Gastrocnemius medialis (tissue), 4 donors: Measurements from ENCODE around the gene DCAF11. TPM values are rescaled to one million over a fixed set of nuclear protein-coding genes. Genes with fewer than 3 reads are reported as not detected.

Experiments used
- ATAC-seq, 2 donors: fragments of 150-250 bp; one replicate each; pipeline ENCODE4 v1.9.1; 2016
- DNase-seq, 2 donors: peaks; one replicate each; pipeline ENCODE4 v3.0.0-alpha.2; 2019
- H3K27ac ChIP-seq, 4 donors: fragments of 200-600 bp; sonication (generic); 1 replicate in 1 of 4; 2 replicates in 3 of 4; pipeline ENCODE4 v1.5.1; 2016 to 2018; ENCODE audit warnings: mild to moderate bottlenecking in 2 of 4, moderate library complexity in 1 of 4
- H3K27me3 ChIP-seq, 3 donors: fragments of 200-600 bp; sonication (generic) in 2 of 3; 1 replicate in 1 of 3; 2 replicates in 2 of 3; pipeline versions ENCODE4 v1.5.1 to v1.6.0; 2016 to 2019; ENCODE audit warnings: mild to moderate bottlenecking in 1 of 3, moderate library complexity in 1 of 3
- H3K36me3 ChIP-seq, 2 donors: fragments of 200-600 bp; sonication (generic) in 1 of 2; one replicate each; pipeline ENCODE4 v1.5.1; 2017 to 2018
- H3K4me1 ChIP-seq, 2 donors: fragments of 200-600 bp; sonication (generic) in 1 of 2; one replicate each; pipeline ENCODE4 v1.5.1; 2016 to 2017; ENCODE audit warnings: mild to moderate bottlenecking in 2 of 2
- H3K4me3 ChIP-seq, 4 donors: fragments of 200-600 bp; sonication (generic) in 3 of 4; 1 replicate in 1 of 4; 2 replicates in 3 of 4; pipeline ENCODE4 v1.5.1; 2016 to 2019; ENCODE audit warnings: mild to moderate bottlenecking in 2 of 4
- H3K9me3 ChIP-seq, 3 donors: fragments of 200-600 bp; sonication (generic) in 2 of 3; 1 replicate in 1 of 3; 2 replicates in 2 of 3; pipeline ENCODE4 v1.5.1; 2016 to 2019
- CTCF ChIP-seq, 5 experiments: fragments of 450-650 bp in 3 of 5; fragments of 200-600 bp in 2 of 5; sonication (generic) in 2 of 5; IDR thresholded peaks in 4 of 5; conservative IDR thresholded peaks in 1 of 5; 1 replicate in 4 of 5; 2 replicates in 1 of 5; pipeline ENCODE4 v1.5.1; 2016 to 2019; ENCODE audit warnings: antibody characterized with exemption in 5 of 5, mild to moderate bottlenecking in 3 of 5, moderate library complexity in 3 of 5
- POLR2A ChIP-seq, 2 donors: fragments of 450-650 bp; IDR thresholded peaks; one replicate each; pipeline ENCODE4 v1.6.1; 2017; ENCODE audit warnings: antibody characterized with exemption in 2 of 2, mild to moderate bottlenecking in 2 of 2, moderate library complexity in 2 of 2
- in situ Hi-C, 4 donors: fragments of 200-750 bp; cut with MboI; loops; one replicate each; pipeline versions ENCODE4 v1.15.0 to v1.8.0; 2017; ENCODE audit warnings: low sequenced_read_pairs in 4 of 4
- intact Hi-C: fragments of 100-400 bp; cut with DNase I; formaldehyde crosslinking; loops from one replicate; pipeline ENCODE4 v1.15.1; 2023; ENCODE audit warnings: low total_unique reads
- total RNA-seq, 4 donors: library from RNA; depleted of rRNA; stranded (reverse); fragments of >200 nt; gene quantifications; one replicate each; pipeline versions ENCODE4 v1.1.0 to v1.2.3, GENCODE V29; 2016

Gene DCAF11
- total RNA-seq, 4 donors from 2014 or later, result 52.4 to 113 (median 88.7) TPM

GRCh38 chr14:24096545-24097181 is 17.9 kb upstream of the DCAF11 start:
- no peak overlapping the region for H3K27ac ChIP-seq
- no peak for TF ChIP-seq CTCF (IDR thresholded peaks at IDR 0.05 in 4 of 5, conservative IDR thresholded peaks at IDR 0.05 in 1 of 5)
- no peak for TF ChIP-seq POLR2A (IDR thresholded peaks at IDR 0.05)
- intact Hi-C loops (no loop called here), in situ Hi-C loops (no loop called here)
- ATAC-seq (no peak), DNase-seq (no peak)
- H3K36me3 ChIP-seq, result no peaks in the 10 kb centered on the region
- H3K9me3 ChIP-seq, result no peaks in the 10 kb centered on the region
- no peaks in the 10 kb centered on the region for H3K27me3 ChIP-seq
- H3K4me3 ChIP-seq, result no peak overlapping the region
- H3K4me1 ChIP-seq, result peaks cover 10 to 14% of the 10 kb centered on the region in 2 donors

- TF ChIP-seq CTCF (IDR thresholded peaks at IDR 0.05 in 4 of 5, conservative IDR thresholded peaks at IDR 0.05 in 1 of 5) (no peak), POLR2A (IDR thresholded peaks at IDR 0.05) (no peak)
Measured at GRCh38 chr14:24098229-24098926, 16.2 kb upstream of the DCAF11 start.

GRCh38 chr14:24098927-24099813 is 15.4 kb upstream of the DCAF11 start:
- TF ChIP-seq POLR2A (IDR thresholded peaks at IDR 0.05) (no peak), CTCF (IDR thresholded peaks at IDR 0.05 in 4 of 5, conservative IDR thresholded peaks at IDR 0.05 in 1 of 5) (no peak)
- no peak for ATAC-seq
- no peaks in the 10 kb centered on the region for H3K9me3 ChIP-seq
- H3K36me3 ChIP-seq, result no peaks in the 10 kb centered on the region
- peak in 1 of 2 donors; percentile 9 for DNase-seq
- H3K27me3 ChIP-seq, result no peaks in the 10 kb centered on the region
- intact Hi-C loops (no loop called here), in situ Hi-C loops (no loop called here)
- H3K4me3 ChIP-seq, result no peak overlapping the region
- H3K27ac ChIP-seq, result no peak overlapping the region
- peaks cover 9 to 10% of the 10 kb centered on the region in 2 donors for H3K4me1 ChIP-seq

More at GRCh38 chr14:24098229-24098926, 16.2 kb upstream of the DCAF11 start:
- intact Hi-C loops (no loop called here), in situ Hi-C loops (no loop called here)
- no peaks in the 10 kb centered on the region for H3K9me3 ChIP-seq
- H3K27ac ChIP-seq, result no peak overlapping the region
- ATAC-seq (no peak), DNase-seq (no peak)
- no peak overlapping the region for H3K4me3 ChIP-seq
- peaks cover 10 to 13% of the 10 kb centered on the region in 2 donors for H3K4me1 ChIP-seq
- no peaks in the 10 kb centered on the region for H3K27me3 ChIP-seq
- no peaks in the 10 kb centered on the region for H3K36me3 ChIP-seq

GRCh38 chr14:24100197-24100981 is 14.2 kb upstream of the DCAF11 start:
- intact Hi-C loops (no loop called here), in situ Hi-C loops (no loop called here)
- H3K9me3 ChIP-seq, result no peaks in the 10 kb centered on the region
- no peak overlapping the region for H3K4me3 ChIP-seq
- TF ChIP-seq CTCF (IDR thresholded peaks at IDR 0.05 in 4 of 5, conservative IDR thresholded peaks at IDR 0.05 in 1 of 5) (no peak), POLR2A (IDR thresholded peaks at IDR 0.05) (no peak)
- ATAC-seq (no peak), DNase-seq (no peak)
- H3K27ac ChIP-seq, result no peak overlapping the region
- H3K27me3 ChIP-seq, result no peaks in the 10 kb centered on the region
- H3K36me3 ChIP-seq, result no peaks in the 10 kb centered on the region
- peaks cover under 1 to 6% of the 10 kb centered on the region in 2 donors for H3K4me1 ChIP-seq
